H54 (cell line): Measurements from ENCODE around the gene GTPBP2.
A peak's percentile ranks its signal among the peaks of the same experiment; 100 is the strongest.

Experiments
- DNase-seq: peaks from one replicate; pipeline ENCODE4 v3.0.0; 2011; ENCODE audit warnings: low spot score, mixed read lengths; ENCODE audit not compliant: insufficient read length
- FAIRE-seq: peaks from 3 replicates; lab custom pipeline; 2011; peaks lifted over from hg19 to GRCh38; lab: Jason Lieb, UNC
- POLR2A ChIP-seq: IDR thresholded peaks from 2 replicates; pipeline ENCODE4 v1.6.1; 2011; ENCODE audit warnings: low read depth, mild to moderate bottlenecking, low read length

Gene GTPBP2

DNA sequence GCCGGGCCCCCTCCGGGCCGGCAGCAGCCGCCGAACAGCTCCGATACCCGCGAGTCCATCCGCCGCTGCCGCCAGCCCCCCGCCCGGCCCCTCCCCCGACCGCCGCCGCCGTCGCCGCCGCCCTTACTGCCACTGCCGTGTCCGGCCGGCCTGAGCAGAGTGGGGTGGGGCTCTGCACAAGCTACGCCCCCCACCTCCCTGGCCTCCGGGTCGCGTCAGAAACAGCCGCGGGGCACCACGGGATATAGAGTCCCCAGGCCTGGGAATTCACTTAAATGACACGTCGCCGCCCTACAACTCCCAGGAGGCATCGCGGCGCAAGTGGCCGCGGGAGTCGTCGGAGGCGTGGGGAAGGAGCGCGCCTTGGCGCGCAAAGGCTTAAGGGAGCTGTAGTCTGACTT is at the start of gene GTPBP2:
TSS of gene GTPBP2 (minus strand) at position 161 of the 401 bp plus-strand sequence. CDS start at position 59, 102 bp downstream.
- TF ChIP-seq POLR2A, result no peak
- FAIRE-seq, result no peak
- peak; percentile 98 for DNase-seq

DNA sequence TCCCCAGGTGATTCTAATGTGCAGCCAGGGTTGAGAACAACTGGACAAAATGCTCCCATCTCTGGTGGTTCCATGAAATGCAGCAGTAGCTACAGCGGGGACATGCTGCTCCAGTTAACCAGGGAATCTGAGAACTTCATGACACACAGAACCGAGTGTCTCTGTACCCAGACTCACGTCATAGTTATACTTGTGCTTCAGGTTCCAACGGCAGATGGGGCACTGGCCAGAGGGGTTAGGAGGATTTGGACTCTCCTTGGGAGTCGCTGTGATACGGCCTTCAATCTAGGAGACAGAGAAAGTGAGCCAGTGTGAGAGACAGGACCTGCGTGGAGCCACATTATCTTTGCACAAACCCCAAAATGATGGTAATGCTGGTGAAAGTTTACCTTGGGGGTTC is 49.3 kb upstream of the GTPBP2 start:
- DNase-seq, result no peak
- no peak for FAIRE-seq
- TF ChIP-seq POLR2A, result no peak

GRCh38 chr6:43677759-43678158 is 48.7 kb upstream of the GTPBP2 start:
- no peak for TF ChIP-seq POLR2A
- DNase-seq (no peak), FAIRE-seq (no peak)

GRCh38 chr6:43676962-43677606 is 48.0 kb upstream of the GTPBP2 start:
- TF ChIP-seq POLR2A, result no peak
- FAIRE-seq, result no peak
- no peak for DNase-seq

- no peak for FAIRE-seq
- no peak for TF ChIP-seq POLR2A
Observed at GRCh38 chr6:43674921-43675320, 45.9 kb upstream of the GTPBP2 start.

DNA sequence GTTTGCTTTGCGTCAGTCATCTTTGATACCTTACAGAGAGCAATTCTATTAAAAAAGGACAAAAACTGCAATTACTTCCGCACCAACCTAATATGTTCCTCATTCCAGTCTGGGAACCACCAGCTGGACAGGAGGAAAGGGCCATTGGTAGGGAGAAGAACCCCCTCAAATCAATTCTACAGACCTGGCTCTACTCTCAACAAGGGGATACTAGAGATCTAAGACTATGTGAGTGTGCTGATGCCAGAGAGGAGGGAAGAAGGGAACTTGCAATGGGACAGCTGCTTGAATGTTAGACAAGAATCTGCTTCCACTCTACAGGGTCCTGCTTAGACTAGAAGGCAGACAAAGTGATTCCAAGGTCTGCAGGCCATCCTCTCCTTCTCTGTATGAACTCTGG is 45.2 kb upstream of the GTPBP2 start:
- DNase-seq (no peak), FAIRE-seq (no peak)
- TF ChIP-seq POLR2A, result no peak

More at GRCh38 chr6:43674921-43675320, 45.9 kb upstream of the GTPBP2 start:
- DNase-seq, result no peak

GRCh38 chr6:43673444-43674084 is 44.5 kb upstream of the GTPBP2 start:
- no peak for DNase-seq
- no peak for TF ChIP-seq POLR2A
- FAIRE-seq, result no peak

GRCh38 chr6:43671801-43672690 is 43.0 kb upstream of the GTPBP2 start:
- TF ChIP-seq POLR2A, result no peak
- DNase-seq, result no peak
- FAIRE-seq, result no peak

DNA sequence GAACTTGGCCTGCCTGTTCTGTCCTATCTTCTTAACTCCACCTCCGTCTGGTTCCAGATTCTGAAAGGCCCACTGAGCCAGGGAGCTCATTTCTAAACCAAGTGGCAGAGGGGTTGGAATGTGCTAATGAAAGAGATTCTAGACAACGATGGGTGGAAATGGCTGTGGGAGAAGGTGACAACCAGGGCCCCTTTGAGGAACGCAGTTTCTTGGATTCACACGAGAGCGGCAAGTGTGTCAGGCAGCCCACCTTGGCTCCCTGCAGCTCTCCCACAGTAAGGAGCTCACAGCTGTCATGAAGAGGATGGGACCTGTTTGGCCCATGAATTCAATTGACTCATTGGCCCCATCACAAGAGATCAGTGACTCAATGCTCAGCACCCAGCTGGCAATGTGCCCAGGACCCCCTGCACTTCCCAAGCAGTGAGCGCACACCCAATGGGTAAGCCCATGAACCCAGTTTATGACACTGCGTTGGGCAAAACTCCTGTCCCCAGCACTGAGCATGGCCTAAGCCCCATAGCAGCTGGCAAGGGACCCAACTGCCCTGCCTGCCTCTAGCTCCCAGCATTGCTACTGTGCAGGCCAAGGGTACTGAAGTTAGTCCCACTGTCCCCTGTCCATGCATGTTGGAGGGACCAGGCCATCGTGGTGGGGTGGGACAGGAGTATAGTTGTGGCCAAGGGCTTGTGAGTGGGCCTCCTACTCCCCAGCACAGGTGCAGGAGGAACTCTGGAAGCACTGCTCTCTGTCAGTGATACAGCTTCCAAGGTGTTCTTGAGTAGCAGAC is 42.1 kb upstream of the GTPBP2 start:
- TF ChIP-seq POLR2A, result no peak
- no peak for FAIRE-seq
- no peak for DNase-seq

DNA sequence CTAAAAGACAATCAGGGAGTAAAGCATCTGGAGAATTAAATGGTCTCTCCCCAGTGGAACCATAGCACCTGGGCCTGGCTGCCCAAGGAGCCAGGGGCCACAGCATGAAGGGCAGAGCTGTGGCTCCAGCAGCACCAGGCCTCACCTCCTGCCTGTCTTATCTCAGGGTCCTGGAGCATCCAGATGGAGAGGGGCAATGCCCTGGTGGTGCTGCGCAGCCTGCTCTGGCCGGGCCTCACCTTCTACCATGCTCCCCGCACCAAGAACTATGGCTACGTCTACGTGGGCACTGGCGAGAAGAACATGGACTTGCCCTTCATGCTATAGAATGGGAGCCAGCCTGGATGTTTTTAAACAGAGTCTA is 41.5 kb upstream of the GTPBP2 start:
- FAIRE-seq (no peak), DNase-seq (no peak)
- no peak for TF ChIP-seq POLR2A

GRCh38 chr6:43669922-43670622 is 41.0 kb upstream of the GTPBP2 start:
- DNase-seq (no peak), FAIRE-seq (no peak)
- no peak for TF ChIP-seq POLR2A

- no peak for TF ChIP-seq POLR2A
- DNase-seq (no peak), FAIRE-seq (no peak)
Observed at GRCh38 chr6:43669050-43669921, 40.2 kb upstream of the GTPBP2 start.
